ENCODE data around the gene CAD.
"Not testable (repeated sequence)": the region's sequence is repeated elsewhere in the genome, so short reads cannot be mapped to it uniquely, and the experiment has no call there.

CAD gene

DNA sequence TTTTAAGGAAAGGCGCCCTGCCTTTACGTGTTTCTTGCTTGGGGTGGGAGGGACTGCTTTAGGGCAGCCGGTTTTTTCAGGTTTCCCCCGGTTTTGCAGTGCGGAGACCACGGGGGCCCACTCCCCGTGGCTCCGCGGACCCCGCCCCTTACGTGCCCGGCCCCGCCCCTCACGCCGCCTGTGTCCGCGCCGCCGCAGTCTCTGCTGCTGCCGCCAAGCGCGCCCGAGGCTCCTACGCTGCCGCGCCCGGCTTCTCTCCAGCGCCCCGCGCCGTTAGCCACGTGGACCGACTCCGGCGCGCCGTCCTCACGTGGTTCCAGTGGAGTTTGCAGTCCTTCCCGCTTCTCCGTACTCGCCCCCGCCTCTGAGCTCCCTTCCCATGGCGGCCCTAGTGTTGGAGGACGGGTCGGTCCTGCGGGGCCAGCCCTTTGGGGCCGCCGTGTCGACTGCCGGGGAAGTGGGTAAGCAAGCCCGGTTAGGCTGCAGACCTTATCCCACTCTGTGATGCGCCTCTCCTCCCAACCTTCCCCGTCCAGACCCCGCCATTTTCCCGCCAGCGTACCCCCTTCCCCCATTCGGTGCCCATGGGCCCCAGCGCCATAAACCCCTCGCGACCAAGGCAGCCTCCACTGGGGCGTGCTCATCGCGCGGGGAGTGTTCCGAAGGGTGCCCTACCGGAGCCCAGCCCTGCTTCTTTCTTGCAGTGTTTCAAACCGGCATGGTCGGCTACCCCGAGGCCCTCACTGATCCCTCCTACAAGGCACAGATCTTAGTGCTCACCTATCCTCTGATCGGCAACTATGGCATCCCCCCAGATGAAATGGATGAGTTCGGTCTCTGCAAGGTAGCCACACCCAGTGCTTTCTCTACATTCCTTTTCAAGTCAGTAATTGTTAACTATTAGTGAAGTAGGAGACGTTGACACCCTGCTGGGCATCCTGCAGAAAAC lies at the start of gene CAD:
CAD (plus strand) TSS at position 197 of the 949 bp plus-strand sequence; CDS start at position 380, 183 bp downstream.
- TF ChIP-seq, protein P1, sequence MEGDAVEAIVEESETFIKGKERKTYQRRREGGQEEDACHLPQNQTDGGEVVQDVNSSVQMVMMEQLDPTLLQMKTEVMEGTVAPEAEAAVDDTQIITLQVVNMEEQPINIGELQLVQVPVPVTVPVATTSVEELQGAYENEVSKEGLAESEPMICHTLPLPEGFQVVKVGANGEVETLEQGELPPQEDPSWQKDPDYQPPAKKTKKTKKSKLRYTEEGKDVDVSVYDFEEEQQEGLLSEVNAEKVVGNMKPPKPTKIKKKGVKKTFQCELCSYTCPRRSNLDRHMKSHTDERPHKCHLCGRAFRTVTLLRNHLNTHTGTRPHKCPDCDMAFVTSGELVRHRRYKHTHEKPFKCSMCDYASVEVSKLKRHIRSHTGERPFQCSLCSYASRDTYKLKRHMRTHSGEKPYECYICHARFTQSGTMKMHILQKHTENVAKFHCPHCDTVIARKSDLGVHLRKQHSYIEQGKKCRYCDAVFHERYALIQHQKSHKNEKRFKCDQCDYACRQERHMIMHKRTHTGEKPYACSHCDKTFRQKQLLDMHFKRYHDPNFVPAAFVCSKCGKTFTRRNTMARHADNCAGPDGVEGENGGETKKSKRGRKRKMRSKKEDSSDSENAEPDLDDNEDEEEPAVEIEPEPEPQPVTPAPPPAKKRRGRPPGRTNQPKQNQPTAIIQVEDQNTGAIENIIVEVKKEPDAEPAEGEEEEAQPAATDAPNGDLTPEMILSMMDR (IDR thresholded peaks at IDR 0.05; ENCODE audit: control insufficient read depth, insufficient read depth, low read depth, low read length, missing control alignments), result no peak

DNA sequence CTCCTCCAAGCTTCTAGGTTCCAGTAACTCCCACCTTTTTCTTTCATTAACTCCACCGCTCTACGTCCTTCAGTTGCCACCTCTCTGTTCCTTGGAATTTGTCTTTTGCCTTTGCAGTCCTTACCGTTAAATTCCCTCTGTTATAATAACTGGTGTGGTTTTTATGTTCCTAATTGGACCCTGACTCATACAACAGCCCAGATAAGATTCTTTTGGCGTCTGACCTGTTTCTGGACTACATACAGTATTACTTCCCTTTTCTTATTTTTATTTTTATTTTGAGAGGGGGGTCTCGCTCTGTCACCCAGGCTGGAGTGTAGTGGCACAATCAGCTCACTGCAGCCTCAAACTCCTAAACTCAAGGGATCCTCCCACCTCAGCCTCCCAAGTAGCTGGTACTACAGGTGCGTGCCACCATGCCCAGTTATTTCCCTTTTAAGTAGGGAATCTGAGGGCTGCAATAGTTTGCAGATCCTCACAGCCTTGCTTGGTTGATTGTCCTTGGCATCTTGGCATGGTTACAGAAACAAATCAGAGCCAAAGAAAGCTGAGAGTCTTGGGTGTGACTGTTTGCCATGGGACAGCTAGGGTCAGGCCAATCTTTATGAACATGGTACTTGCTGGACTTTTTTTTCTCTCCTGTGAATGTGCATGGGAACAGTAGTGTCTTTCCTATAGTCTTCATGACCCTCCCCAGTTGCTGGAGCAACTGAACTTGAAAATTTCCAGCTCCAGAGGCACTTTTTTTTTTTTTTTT lies 46.4 kb upstream of the CAD start:
- TF ChIP-seq, protein P1 (IDR thresholded peaks at IDR 0.05; ENCODE audit: control insufficient read depth, insufficient read depth, low read depth, low read length, missing control alignments), result no peak
- H3K4me3 ChIP-seq (ENCODE audit: control insufficient read depth, low read depth, low read length), result no peak overlapping the region
- DNase-seq (ENCODE audit: low read depth), result no peak

More for the DNA sequence above, at the start of gene CAD:
- no peak for DNase-seq (ENCODE audit: low read depth)
- H3K4me3 ChIP-seq (ENCODE audit: control insufficient read depth, low read depth, low read length), result peak within 1 kb of the TSS; percentile 88

DNA sequence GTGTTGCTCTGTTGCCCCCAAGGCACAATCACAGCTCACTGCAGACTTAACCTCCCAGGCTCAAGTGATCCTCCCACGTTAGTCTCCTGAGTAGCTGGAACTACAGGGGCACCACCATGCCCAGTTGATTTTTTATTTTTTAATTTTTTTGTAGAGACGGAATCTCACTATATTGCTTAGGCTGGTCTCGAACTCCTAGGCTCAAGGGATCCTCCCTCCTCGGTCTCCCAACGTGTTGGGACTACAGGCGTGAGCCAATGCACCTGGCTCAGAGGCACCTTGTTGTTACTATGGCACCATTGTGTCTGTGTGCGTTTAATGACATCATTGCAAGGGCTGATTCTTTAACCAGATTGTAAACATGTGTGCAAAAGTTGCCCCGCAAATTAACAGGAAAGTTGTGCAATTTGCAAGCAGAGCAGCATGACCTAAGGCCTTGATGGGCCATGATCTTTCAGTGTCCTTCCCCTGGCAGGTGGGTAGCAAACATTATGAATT lies 45.8 kb upstream of the CAD start:
- TF ChIP-seq, protein P1 (IDR thresholded peaks at IDR 0.05; ENCODE audit: control insufficient read depth, insufficient read depth, low read depth, low read length, missing control alignments), result no peak
- no peak overlapping the region for H3K4me3 ChIP-seq (ENCODE audit: control insufficient read depth, low read depth, low read length)
- DNase-seq (ENCODE audit: low read depth), result no peak

DNA sequence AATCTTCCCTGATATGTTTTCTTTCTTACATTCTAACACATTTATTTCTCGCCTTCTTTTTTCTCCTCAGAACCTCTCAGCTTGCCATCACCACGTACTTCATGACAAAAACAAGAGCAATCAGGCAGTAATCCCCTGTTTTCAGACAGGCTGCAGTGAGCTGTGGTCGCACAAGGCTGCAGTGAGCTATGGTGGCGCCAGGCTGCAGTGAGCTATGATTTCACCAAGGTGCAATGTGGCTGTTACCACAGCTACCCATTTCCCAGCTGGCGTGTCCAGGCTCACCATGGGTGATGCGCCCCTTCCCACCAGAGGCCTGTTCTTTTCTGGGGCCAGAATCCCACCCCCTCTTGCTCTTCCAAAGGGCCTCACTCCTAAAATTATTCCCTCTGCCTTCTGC lies 42.5 kb upstream of the CAD start:
- no peak for DNase-seq (ENCODE audit: low read depth)
- no peak overlapping the region for H3K4me3 ChIP-seq (ENCODE audit: control insufficient read depth, low read depth, low read length)
- TF ChIP-seq, protein P1 (IDR thresholded peaks at IDR 0.05; ENCODE audit: control insufficient read depth, insufficient read depth, low read depth, low read length, missing control alignments), result no peak

DNA sequence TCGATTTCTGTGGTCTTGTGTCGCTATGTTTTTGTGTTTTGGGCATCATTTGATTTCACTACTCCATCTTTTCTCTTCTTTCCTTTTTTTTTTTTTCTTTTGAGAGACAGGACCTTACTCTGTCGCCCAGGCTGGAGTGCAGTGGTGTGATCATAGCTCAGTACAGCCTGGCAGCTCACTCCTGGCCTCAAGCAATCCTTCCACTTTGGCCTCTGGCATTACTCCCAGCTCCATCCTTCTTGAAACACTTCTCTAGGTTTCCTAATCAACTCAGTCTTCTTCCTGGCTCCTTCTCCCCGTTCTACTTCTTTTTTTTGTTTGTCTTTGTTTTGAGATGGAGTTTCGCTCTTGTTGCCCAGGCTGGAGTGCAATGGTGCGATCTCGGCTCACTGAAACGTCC lies 41.8 kb upstream of the CAD start:
- TF ChIP-seq, protein P1 (IDR thresholded peaks at IDR 0.05; ENCODE audit: control insufficient read depth, insufficient read depth, low read depth, low read length, missing control alignments), result no peak
- no peak overlapping the region for H3K4me3 ChIP-seq (ENCODE audit: control insufficient read depth, low read depth, low read length)
- no peak for DNase-seq (ENCODE audit: low read depth)

DNA sequence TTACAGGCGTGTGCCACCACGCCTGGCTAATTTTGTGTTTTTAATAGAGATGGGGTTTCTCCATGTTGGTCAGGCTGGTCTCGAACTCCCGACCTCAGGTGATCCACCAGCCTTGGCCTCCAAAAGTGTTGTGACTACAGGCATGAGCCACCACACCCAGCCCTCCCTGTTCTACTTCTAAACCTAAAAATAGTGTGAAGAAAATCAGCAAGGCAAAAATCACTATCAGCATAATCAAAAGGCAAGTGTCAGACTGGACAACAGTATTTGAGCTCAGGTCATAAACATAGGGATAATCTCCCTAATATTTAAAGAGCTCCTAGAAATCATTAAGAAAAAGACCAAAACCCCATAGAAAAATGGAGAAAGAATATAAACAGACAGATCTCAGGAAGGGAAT lies 41.4 kb upstream of the CAD start:
- H3K4me3 ChIP-seq (ENCODE audit: control insufficient read depth, low read depth, low read length); DNase-seq (ENCODE audit: low read depth): not testable (repeated sequence)
